Endothelial cell of umbilical vein (primary cell): ENCODE results near the gene PSD4. TPM values are rescaled to one million over a fixed set of nuclear protein-coding genes. Genes with fewer than 3 reads are reported as not detected.

Source experiments
- BruUV-seq: library from RNA; stranded (reverse); fragments of 400-500 nt; replicated peaks from 2 replicates; lab custom pipeline; 2021; lab: Mats Ljungman, UMichigan
- CTCF ChIA-PET: fragments of 300-600, 350-600 bp; sonication (Branson Sonifier 250); formaldehyde crosslinking; loops from one replicate; lab custom pipeline; 2021; ENCODE audit warnings: antibody characterized with exemption, inconsistent platforms; lab: Charles Lee
- POLR2A ChIA-PET: fragments of 300-600, 350-600 bp; sonication (Branson Sonifier 250); formaldehyde crosslinking; loops from one replicate; lab custom pipeline; 2021; ENCODE audit warnings: antibody characterized with exemption, inconsistent platforms; lab: Charles Lee
- DNase-seq: peaks from one replicate; pipeline ENCODE4 v3.0.0-alpha.2; 2011; ENCODE audit warnings: low read depth, low spot score
- FAIRE-seq: peaks from 2 replicates; lab custom pipeline; 2011; peaks lifted over from hg19 to GRCh38; lab: Jason Lieb, UNC
- H2AFZ ChIP-seq: 2 replicates; pipeline ENCODE4 v1.6.0; 2012; ENCODE audit warnings: low read depth, low read length, control low read depth, inconsistent platforms
- H3K27ac ChIP-seq: 2 replicates; pipeline ENCODE4 v1.5.1; 2011; ENCODE audit warnings: low read depth, mild to moderate bottlenecking, control low read depth, low read length, moderate library complexity; ENCODE audit not compliant: insufficient read depth
- H3K27me3 ChIP-seq, 2 experiments: 2 replicates each; pipeline versions ENCODE4 v1.6.0 to v1.6.1; 2011; ENCODE audit warnings: low read length in 2 of 2, mixed read lengths in 1 of 2; ENCODE audit not compliant: control insufficient read depth in 2 of 2, insufficient read depth in 2 of 2
- H3K36me3 ChIP-seq, 2 experiments: 2 replicates in 1 of 2; 3 replicates in 1 of 2; pipeline ENCODE4 v1.5.1; 2011; ENCODE audit warnings: low read length in 2 of 2, mild to moderate bottlenecking in 1 of 2, moderate library complexity in 1 of 2; ENCODE audit not compliant: control insufficient read depth in 2 of 2, insufficient read depth in 2 of 2; ENCODE audit errors: extremely low read depth in 1 of 2
- H3K4me1 ChIP-seq: 3 replicates; pipeline ENCODE4 v1.5.1; 2011; ENCODE audit warnings: mild to moderate bottlenecking, low read length; ENCODE audit not compliant: control insufficient read depth, insufficient read depth; ENCODE audit errors: extremely low read depth
- H3K4me2 ChIP-seq: 2 replicates; pipeline ENCODE4 v1.6.1; 2011; ENCODE audit warnings: low read length, control low read depth, mixed read lengths; ENCODE audit not compliant: insufficient read depth
- H3K4me3 ChIP-seq, 3 experiments: fragments of 200-600 bp in 1 of 3; sonication (generic), shearing (Covaris generic) in 1 of 3; replicated peaks in 1 of 3; 2 replicates each; pipeline ENCODE4 v1.5.1; 2011 to 2016; ENCODE audit warnings: control low read depth in 3 of 3, low read length in 3 of 3, mild to moderate bottlenecking in 2 of 3, inconsistent platforms in 1 of 3, low read depth in 1 of 3, moderate library complexity in 1 of 3; ENCODE audit not compliant: insufficient read depth in 1 of 3
- H3K79me2 ChIP-seq: 2 replicates; pipeline ENCODE4 v1.6.0; 2012; ENCODE audit warnings: low read length, inconsistent platforms; ENCODE audit not compliant: control insufficient read depth, insufficient read depth
- H3K9ac ChIP-seq: replicated peaks from 2 replicates; pipeline ENCODE3; 2011; ENCODE audit warnings: low read length, control low read depth; ENCODE audit not compliant: insufficient read depth; ENCODE audit errors: extremely low read depth
- H3K9me1 ChIP-seq: replicated peaks from 3 replicates; pipeline ENCODE4 v1.6.0; 2011; ENCODE audit warnings: mild to moderate bottlenecking, low read length; ENCODE audit not compliant: control insufficient read depth, insufficient read depth; ENCODE audit errors: extremely low read depth
- H3K9me3 ChIP-seq: replicated peaks from 2 replicates; pipeline ENCODE4 v1.5.1; 2012; ENCODE audit warnings: low read length, inconsistent platforms; ENCODE audit not compliant: control insufficient read depth, insufficient read depth
- H4K20me1 ChIP-seq: replicated peaks from 2 replicates; pipeline ENCODE3; 2011; ENCODE audit warnings: mild to moderate bottlenecking, low read length; ENCODE audit not compliant: control insufficient read depth, insufficient read depth; ENCODE audit errors: extremely low read depth
- EZH2 ChIP-seq: IDR thresholded peaks from 2 replicates; pipeline ENCODE4 v1.6.1; 2012; ENCODE audit warnings: borderline replicate concordance, low read depth, mild to moderate bottlenecking, moderate library complexity, low read length, inconsistent platforms; ENCODE audit not compliant: severe bottlenecking
- GATA2 ChIP-seq: IDR thresholded peaks from 2 replicates; pipeline ENCODE4 v1.7.0; 2011; ENCODE audit warnings: low read depth, mild to moderate bottlenecking, moderate library complexity, mixed read lengths, low read length; ENCODE audit not compliant: insufficient read length, insufficient read depth
- JUN ChIP-seq: IDR thresholded peaks from 2 replicates; pipeline ENCODE4 v1.6.1; 2011; ENCODE audit warnings: borderline replicate concordance, low read depth; ENCODE audit not compliant: insufficient read length, insufficient read depth
- MYC ChIP-seq: IDR thresholded peaks from one replicate; pipeline ENCODE4 v1.6.1; 2011; ENCODE audit warnings: mild to moderate bottlenecking, low read depth, low read length
- POLR2AphosphoS5 ChIP-seq: IDR thresholded peaks from 2 replicates; pipeline ENCODE4 v1.6.1; 2012; ENCODE audit warnings: low read depth, mild to moderate bottlenecking, control low read depth, low read length, moderate library complexity; ENCODE audit not compliant: insufficient read depth
- dilution Hi-C: fragments of 300-500 bp; cut with MboI; formaldehyde crosslinking; loops from one replicate; pipeline ENCODE4 v1.15.0; 2019; ENCODE audit warnings: low sequenced_read_pairs; ENCODE audit not compliant: extremely low pct_ligation_motif_present
- intact Hi-C: fragments of 100-400 bp; cut with micrococcal nuclease; formaldehyde crosslinking; loops from one replicate; pipeline ENCODE4 v1.10.0; 2022
- polyA plus RNA-seq, 4 experiments: library from polyadenylated mRNA; depleted of rRNA in 3 of 4; stranded (reverse) in 3 of 4; unstranded in 1 of 4; fragments of >200 nt; gene quantifications; 2 replicates each; pipeline versions ENCODE4 v1.2.1 to v1.2.3, GENCODE V29; 2011 to 2012; ENCODE audit warnings: missing spikeins in 1 of 4
- total RNA-seq: library from RNA; stranded (reverse); gene quantifications from 2 replicates; pipeline ENCODE4 v1.2.3, GENCODE V29; 2021
- TF ChIP-seq, protein P1 (sequence below), 2 donors: IDR thresholded peaks; 1 replicate in 1 of 2; 2 replicates in 1 of 2; pipeline ENCODE4 v1.5.1; 2011; ENCODE audit warnings: low read length in 2 of 2, mild to moderate bottlenecking in 2 of 2, moderate library complexity in 2 of 2, control low read depth in 1 of 2, inconsistent platforms in 1 of 2, low read depth in 1 of 2; ENCODE audit not compliant: insufficient read depth in 1 of 2; ENCODE audit errors: extremely low read depth in 1 of 2
- TF ChIP-seq, protein P2 (sequence below): IDR thresholded peaks from 2 replicates; pipeline ENCODE4 v1.6.1; 2011; ENCODE audit not compliant: insufficient read depth, insufficient read length

The PSD4 gene
- total and polyA plus RNA-seq, 2 donors (not counting 3 experiments of a cell fraction or from before 2014, with no cell fraction given), result 0.01 to 0.24 TPM

DNA sequence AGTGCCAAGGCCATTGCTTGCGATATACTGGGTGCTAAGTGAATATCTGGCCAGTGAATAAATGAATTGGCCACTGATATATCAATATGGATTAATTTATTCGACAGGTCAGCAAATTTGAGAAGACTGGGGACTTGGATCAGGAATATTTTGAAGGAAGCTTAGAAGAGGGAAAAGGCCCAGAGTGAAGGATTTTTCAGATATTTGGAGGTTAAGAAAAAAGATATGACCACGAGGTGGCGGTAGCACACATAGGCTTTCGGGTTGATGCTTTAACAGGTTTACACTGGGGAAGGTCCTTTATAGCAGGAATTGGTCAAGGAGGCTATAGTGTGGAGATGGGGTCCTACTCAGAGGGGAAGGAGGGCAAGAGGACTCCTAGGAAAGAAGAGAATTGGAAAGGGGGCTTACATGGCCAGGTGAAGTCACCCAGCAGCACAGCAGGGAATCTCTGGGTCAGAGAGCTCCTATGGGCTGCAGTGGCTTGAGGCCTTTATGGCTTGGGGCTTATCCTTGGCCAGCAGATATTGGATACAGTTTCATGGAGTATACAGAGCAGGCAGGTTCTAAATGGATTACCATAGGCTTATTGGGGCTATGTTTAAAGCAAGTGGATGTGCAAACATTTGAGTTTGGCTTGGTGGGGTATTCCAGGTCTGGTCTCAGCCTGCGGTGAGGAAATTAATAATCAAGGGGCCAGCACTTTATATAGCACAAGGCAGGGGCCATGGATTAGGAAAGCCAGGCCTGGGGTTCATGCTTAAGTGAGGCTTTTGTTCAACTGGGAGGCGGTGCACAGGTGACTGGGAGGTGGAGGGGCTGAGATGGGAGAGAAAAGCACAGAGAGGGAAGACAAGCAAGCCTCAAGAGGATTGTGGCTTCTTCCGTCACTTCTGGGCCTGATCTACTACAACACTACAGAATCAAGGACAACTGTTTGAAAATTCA lies 36.7 kb upstream of the PSD4 start:
- ChIA-PET POLR2A (no interaction called here), CTCF (interaction anchor here (0.9 to 6.0 kb wide), 19 partner anchors 8 to 253 kb away, joined by 3 to 310 read pairs (median 9); no protein-coding TSS in a partner anchor)
- Histone ChIP-seq H3K79me2 (no peaks in the 10 kb centered on the region), H3K9me1 (no peaks in the 10 kb centered on the region), H3K4me2 (no peak overlapping the region), H3K4me1 (no peaks in the 10 kb centered on the region), H3K4me3 (no peak overlapping the region), H3K9me3 (no peaks in the 10 kb centered on the region), H2AFZ (no peak overlapping the region), H3K27ac (no peak overlapping the region), H3K36me3 (no peaks in the 10 kb centered on the region), H3K9ac (no peak overlapping the region), H3K27me3 (peaks cover 0 to 6% of the 10 kb centered on the region in 2 experiments), H4K20me1 (no peaks in the 10 kb centered on the region)
- TF ChIP-seq, protein P1, sequence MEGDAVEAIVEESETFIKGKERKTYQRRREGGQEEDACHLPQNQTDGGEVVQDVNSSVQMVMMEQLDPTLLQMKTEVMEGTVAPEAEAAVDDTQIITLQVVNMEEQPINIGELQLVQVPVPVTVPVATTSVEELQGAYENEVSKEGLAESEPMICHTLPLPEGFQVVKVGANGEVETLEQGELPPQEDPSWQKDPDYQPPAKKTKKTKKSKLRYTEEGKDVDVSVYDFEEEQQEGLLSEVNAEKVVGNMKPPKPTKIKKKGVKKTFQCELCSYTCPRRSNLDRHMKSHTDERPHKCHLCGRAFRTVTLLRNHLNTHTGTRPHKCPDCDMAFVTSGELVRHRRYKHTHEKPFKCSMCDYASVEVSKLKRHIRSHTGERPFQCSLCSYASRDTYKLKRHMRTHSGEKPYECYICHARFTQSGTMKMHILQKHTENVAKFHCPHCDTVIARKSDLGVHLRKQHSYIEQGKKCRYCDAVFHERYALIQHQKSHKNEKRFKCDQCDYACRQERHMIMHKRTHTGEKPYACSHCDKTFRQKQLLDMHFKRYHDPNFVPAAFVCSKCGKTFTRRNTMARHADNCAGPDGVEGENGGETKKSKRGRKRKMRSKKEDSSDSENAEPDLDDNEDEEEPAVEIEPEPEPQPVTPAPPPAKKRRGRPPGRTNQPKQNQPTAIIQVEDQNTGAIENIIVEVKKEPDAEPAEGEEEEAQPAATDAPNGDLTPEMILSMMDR (IDR thresholded peaks at IDR 0.05; ENCODE audit: extremely low read depth in 1 of 2, insufficient read depth in 1 of 2, low read depth in 1 of 2, low read length in 2 of 2), result peak; percentile 51 to 58
- no peak for TF ChIP-seq MYC
- dilution Hi-C loops, result no loop called here
- intact Hi-C loops, result loop anchor here (1.0 kb wide), 2 partner anchors 62 to 233 kb away; no protein-coding TSS in a partner anchor
- BruUV-seq, result no TSS peak
- FAIRE-seq, result peak; percentile 82
- peak; percentile 42 for DNase-seq

DNA sequence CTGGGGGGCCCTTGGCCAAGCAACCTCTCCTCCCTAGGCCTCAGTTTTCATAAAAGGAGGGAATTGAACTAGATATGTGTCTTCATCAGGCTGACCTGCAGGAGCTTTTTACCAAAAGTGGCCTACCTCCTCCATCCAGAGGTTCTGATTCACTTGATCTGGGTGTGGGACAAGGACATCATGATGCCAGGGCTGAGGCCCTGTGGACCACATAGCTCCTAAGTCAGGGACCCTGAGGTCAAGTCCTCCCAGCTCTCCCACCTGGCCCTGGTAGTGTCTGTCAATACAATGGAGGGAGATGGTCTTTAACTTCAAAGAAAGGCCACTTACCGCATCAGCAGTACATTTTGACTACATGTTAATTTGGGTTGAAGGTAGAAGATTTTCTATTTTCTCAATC lies 35.9 kb upstream of the PSD4 start:
- DNase-seq (no peak), FAIRE-seq (no peak)
- no peak overlapping the region for H3K9ac ChIP-seq
- BruUV-seq, result no TSS peak
- H3K4me3 ChIP-seq, result no peak overlapping the region
- intact Hi-C loops (loop anchor here (1.0 kb wide), 3 partner anchors 61 to 252 kb away; no protein-coding TSS in a partner anchor), dilution Hi-C loops (no loop called here)
- H3K79me2 ChIP-seq, result no peaks in the 10 kb centered on the region
- no peaks in the 10 kb centered on the region for H3K36me3 ChIP-seq
- no peak overlapping the region for H3K27ac ChIP-seq
- no peaks in the 10 kb centered on the region for H3K9me1 ChIP-seq
- H3K4me2 ChIP-seq, result no peak overlapping the region
- H4K20me1 ChIP-seq, result no peaks in the 10 kb centered on the region
- H3K4me1 ChIP-seq, result no peaks in the 10 kb centered on the region
- TF ChIP-seq EZH2 (no peak), MYC (no peak), GATA2 (no peak), POLR2AphosphoS5 (no peak), JUN (no peak)
- TF ChIP-seq, protein P2, sequence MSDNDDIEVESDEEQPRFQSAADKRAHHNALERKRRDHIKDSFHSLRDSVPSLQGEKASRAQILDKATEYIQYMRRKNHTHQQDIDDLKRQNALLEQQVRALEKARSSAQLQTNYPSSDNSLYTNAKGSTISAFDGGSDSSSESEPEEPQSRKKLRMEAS, result no peak
- TF ChIP-seq, protein P1 (IDR thresholded peaks at IDR 0.05; ENCODE audit: extremely low read depth in 1 of 2, insufficient read depth in 1 of 2, low read depth in 1 of 2, low read length in 2 of 2), result no peak
- H3K27me3 ChIP-seq, result peaks cover 0 to 6% of the 10 kb centered on the region in 2 experiments
- H2AFZ ChIP-seq, result no peak overlapping the region
- ChIA-PET POLR2A (interaction anchor here (0.7 kb wide), 1 partner anchor 759 kb away, joined by 3 read pairs; no protein-coding TSS in a partner anchor), CTCF (interaction anchor here (0.6 to 6.0 kb wide), 49 partner anchors 9 to 270 kb away, joined by 3 to 310 read pairs (median 5); partner anchors contain the start of gene PAX8)
- no peaks in the 10 kb centered on the region for H3K9me3 ChIP-seq
